Stimulated activated naive CD4-positive, alpha-beta T cell treated with Interleukin-2 at 50 U/mL for 16 hours (primary cell): ENCODE measurements around the gene TCAF1.
A peak's percentile ranks its signal among the peaks of the same experiment; 100 is the strongest.
"Not testable (repeated sequence)": the region's sequence is repeated elsewhere in the genome, so short reads cannot be mapped to it uniquely, and the experiment has no call there.

ENCODE experiments used
- DNase-seq: peaks from one replicate; lab custom pipeline; 2025; lab: John Stamatoyannopoulos, UW

TCAF1 gene

GRCh38 chr7:143855443-143855842, 46.5 kb downstream of the TCAF1 start:
- DNase-seq, result not testable (repeated sequence)

- DNase-seq, result no peak
These were observed 51.3 kb downstream of the TCAF1 start for GRCh38 chr7:143850682-143851081.

GRCh38 chr7:143849785-143850479, 52.0 kb downstream of the TCAF1 start:
- no peak for DNase-seq

GRCh38 chr7:143848192-143848591, 53.8 kb downstream of the TCAF1 start:
- DNase-seq, result no peak

- no peak for DNase-seq
These were observed 55.3 kb downstream of the TCAF1 start for GRCh38 chr7:143846692-143847091.

- not testable (repeated sequence) for DNase-seq
These were observed 60.3 kb downstream of the TCAF1 start for GRCh38 chr7:143841696-143842095.

GRCh38 chr7:143840062-143840461, 61.9 kb downstream of the TCAF1 start:
- DNase-seq, result not testable (repeated sequence)

GRCh38 chr7:143837223-143837622, 64.8 kb downstream of the TCAF1 start:
- DNase-seq, result not testable (repeated sequence)

GRCh38 chr7:143836622-143837021, 65.4 kb downstream of the TCAF1 start:
- peak; percentile 74 for DNase-seq

GRCh38 chr7:143836088-143836487, 65.9 kb downstream of the TCAF1 start:
- not testable (repeated sequence) for DNase-seq

- DNase-seq, result not testable (repeated sequence)
These were observed 75.4 kb downstream of the TCAF1 start for GRCh38 chr7:143826578-143826977.

GRCh38 chr7:143824295-143825135, 77.5 kb downstream of the TCAF1 start:
- not testable (repeated sequence) for DNase-seq

- not testable (repeated sequence) for DNase-seq
These were observed 78.2 kb downstream of the TCAF1 start for GRCh38 chr7:143823634-143824294.

- DNase-seq, result not testable (repeated sequence)
These were observed 80.3 kb downstream of the TCAF1 start for GRCh38 chr7:143821392-143822277.

- DNase-seq, result not testable (repeated sequence)
These were observed 84.1 kb downstream of the TCAF1 start for GRCh38 chr7:143817873-143818272.

GRCh38 chr7:143816471-143817133, 85.4 kb downstream of the TCAF1 start:
- not testable (repeated sequence) for DNase-seq

GRCh38 chr7:143810639-143811038, 91.3 kb downstream of the TCAF1 start:
- not testable (repeated sequence) for DNase-seq

GRCh38 chr7:143806664-143807071, 95.3 kb downstream of the TCAF1 start:
- DNase-seq, result not testable (repeated sequence)
